IMR-90 (cell line): Measurements from ENCODE around the gene TSC22D4. TPM values are rescaled to one million over a fixed set of nuclear protein-coding genes. Genes with fewer than 3 reads are reported as not detected.

ENCODE experiments used
- ATAC-seq: fragments of 200-7000 bp; cut with Tn5 transposase; 2 replicates; pipeline ENCODE4 v1.9.1; 2020; ENCODE audit warnings: low read depth, mild to moderate bottlenecking, moderate library complexity
- BruUV-seq: library from RNA; stranded (reverse); fragments of 400-500 nt; replicated peaks from 2 replicates; lab custom pipeline; 2021; lab: Mats Ljungman, UMichigan
- CTCF ChIA-PET: fragments of 300-600 bp; formaldehyde crosslinking; extraction: SDS; loops from one replicate; lab custom pipeline; 2021; ENCODE audit warnings: antibody characterized with exemption; lab: Yijun Ruan, JAX
- POLR2A ChIA-PET: fragments of 300-600 bp; sonication (Branson Sonifier 250); formaldehyde crosslinking; loops from one replicate; lab custom pipeline; 2022; ENCODE audit warnings: antibody characterized with exemption; ENCODE audit not compliant: unreplicated experiment; lab: Charles Lee
- DNase-seq: peaks from one replicate; pipeline ENCODE4 v3.0.0; 2013
- H2AFZ ChIP-seq: replicated peaks from 2 replicates; pipeline ENCODE3; 2013; ENCODE audit warnings: low read length, mild to moderate bottlenecking; ENCODE audit not compliant: poor library complexity
- H2AK5ac ChIP-seq: 2 replicates; pipeline ENCODE4 v1.6.1; 2013; ENCODE audit warnings: low read depth, low read length, inconsistent platforms
- H2AK9ac ChIP-seq: replicated peaks from 2 replicates; pipeline ENCODE3; 2013; ENCODE audit warnings: mild to moderate bottlenecking, low read depth, low read length, moderate library complexity; ENCODE audit not compliant: poor library complexity
- H2BK120ac ChIP-seq: 2 replicates; pipeline ENCODE4 v1.6.1; 2013; ENCODE audit warnings: low read depth, low read length, inconsistent platforms
- H2BK15ac ChIP-seq: 3 replicates; pipeline ENCODE4 v1.6.1; 2013; ENCODE audit warnings: low read depth, low read length, inconsistent platforms
- H2BK20ac ChIP-seq: 2 replicates; pipeline ENCODE4 v1.6.1; 2013; ENCODE audit warnings: low read depth, mild to moderate bottlenecking, inconsistent platforms, low read length, moderate library complexity
- H2BK5ac ChIP-seq: 2 replicates; pipeline ENCODE4 v1.6.1; 2013; ENCODE audit warnings: mild to moderate bottlenecking, low read depth, low read length, inconsistent platforms; ENCODE audit not compliant: poor library complexity, severe bottlenecking
- H3K14ac ChIP-seq: replicated peaks from 2 replicates; pipeline ENCODE4 v1.6.1; 2013; ENCODE audit warnings: low read depth, low read length, inconsistent platforms
- H3K18ac ChIP-seq: 2 replicates; pipeline ENCODE4 v1.6.1; 2013; ENCODE audit warnings: low read depth, low read length, control low read depth
- H3K23ac ChIP-seq: 2 replicates; pipeline ENCODE4 v1.6.1; 2013; ENCODE audit warnings: low read depth, low read length, inconsistent platforms
- H3K27ac ChIP-seq: 2 replicates; pipeline ENCODE4 v1.5.1; 2013; ENCODE audit warnings: mild to moderate bottlenecking, control low read depth, low read length; ENCODE audit not compliant: insufficient read depth
- H3K27me3 ChIP-seq: 2 replicates; pipeline ENCODE4 v1.6.1; 2013; ENCODE audit warnings: low read length; ENCODE audit not compliant: control insufficient read depth, insufficient read depth
- H3K36me3 ChIP-seq: 2 replicates; pipeline ENCODE4 v1.6.1; 2013; ENCODE audit warnings: low read length, mixed read lengths; ENCODE audit not compliant: control insufficient read depth, insufficient read depth
- H3K4ac ChIP-seq: 2 replicates; pipeline ENCODE4 v1.6.1; 2013; ENCODE audit warnings: low read depth, low read length, inconsistent platforms
- H3K4me1 ChIP-seq: 2 replicates; pipeline ENCODE4 v1.6.1; 2013; ENCODE audit warnings: low read length, mixed read lengths; ENCODE audit not compliant: control insufficient read depth, insufficient read depth
- H3K4me2 ChIP-seq: 2 replicates; pipeline ENCODE4 v1.6.1; 2013; ENCODE audit warnings: low read depth, mild to moderate bottlenecking, control low read depth, low read length, moderate library complexity
- H3K4me3 ChIP-seq: 2 replicates; pipeline ENCODE4 v1.5.1; 2013; ENCODE audit warnings: low read depth, mild to moderate bottlenecking, control low read depth, low read length, moderate library complexity; ENCODE audit not compliant: insufficient read depth
- H3K56ac ChIP-seq: 2 replicates; pipeline ENCODE4 v1.6.1; 2013; ENCODE audit warnings: low read length, inconsistent platforms; ENCODE audit not compliant: insufficient read depth; ENCODE audit errors: extremely low read depth
- H3K79me1 ChIP-seq, 2 experiments: 2 replicates each; pipeline ENCODE4 v1.6.1; 2013; ENCODE audit warnings: low read length in 2 of 2, inconsistent platforms in 1 of 2, low read depth in 1 of 2
- H3K9ac ChIP-seq: 2 replicates; pipeline ENCODE4 v1.6.1; 2013; ENCODE audit warnings: low read depth, low read length, control low read depth
- H3K9me1 ChIP-seq: 2 replicates; pipeline ENCODE4 v1.6.1; 2013; ENCODE audit warnings: low read length, inconsistent platforms; ENCODE audit not compliant: insufficient read depth
- H3K9me3 ChIP-seq: 2 replicates; pipeline ENCODE4 v1.6.1; 2013; ENCODE audit warnings: low read length; ENCODE audit not compliant: control insufficient read depth, insufficient read depth
- H4K20me1 ChIP-seq: 2 replicates; pipeline ENCODE4 v1.6.1; 2013; ENCODE audit warnings: low read length, inconsistent platforms; ENCODE audit not compliant: insufficient read depth
- H4K5ac ChIP-seq: 2 replicates; pipeline ENCODE4 v1.6.1; 2013; ENCODE audit warnings: mild to moderate bottlenecking, low read depth, low read length, control low read depth
- H4K8ac ChIP-seq, 2 experiments: 2 replicates each; pipeline ENCODE4 v1.6.1; 2013; ENCODE audit warnings: low read depth in 2 of 2, low read length in 2 of 2, control low read depth in 1 of 2, inconsistent platforms in 1 of 2
- H4K91ac ChIP-seq: 2 replicates; pipeline ENCODE4 v1.6.1; 2013; ENCODE audit warnings: low read depth, low read length, inconsistent platforms; ENCODE audit not compliant: insufficient read depth
- BHLHE40 ChIP-seq: fragments of 150-350 bp; IDR thresholded peaks from 2 replicates; pipeline ENCODE4 v1.6.1; 2016; ENCODE audit warnings: mild to moderate bottlenecking, low read depth, low read length
- CHD1 ChIP-seq: IDR thresholded peaks from 2 replicates; pipeline ENCODE4 v1.6.1; 2012; ENCODE audit warnings: low read depth, low read length, improper control_type of control experiment
- ELK1 ChIP-seq: fragments of 150-350 bp; IDR thresholded peaks from 2 replicates; pipeline ENCODE4 v1.6.1; 2016; ENCODE audit warnings: low read depth, mild to moderate bottlenecking, low read length, moderate library complexity, borderline replicate concordance
- FOS ChIP-seq: fragments of 150-350 bp; IDR thresholded peaks from 2 replicates; pipeline ENCODE4 v1.6.1; 2016; ENCODE audit warnings: low read depth, low read length
- MAFK ChIP-seq: IDR thresholded peaks from 2 replicates; pipeline ENCODE4 v1.6.1; 2012; ENCODE audit warnings: low read depth, low read length, improper control_type of control experiment
- MAZ ChIP-seq: IDR thresholded peaks from 2 replicates; pipeline ENCODE4 v1.6.1; 2012; ENCODE audit warnings: low read depth, mild to moderate bottlenecking, low read length, improper control_type of control experiment, moderate library complexity, borderline replicate concordance
- MXI1 ChIP-seq: IDR thresholded peaks from 2 replicates; pipeline ENCODE4 v1.6.1; 2012; ENCODE audit warnings: low read depth, mild to moderate bottlenecking, low read length, moderate library complexity, borderline replicate concordance
- NFE2L2 ChIP-seq: fragments of 150-350 bp; IDR thresholded peaks from 2 replicates; pipeline ENCODE4 v1.6.1; 2016; ENCODE audit warnings: low read depth, mild to moderate bottlenecking, low read length
- POLR2A ChIP-seq: IDR thresholded peaks from 2 replicates; pipeline ENCODE4 v1.6.1; 2012; ENCODE audit warnings: mild to moderate bottlenecking, low read depth, low read length
- RCOR1 ChIP-seq: IDR thresholded peaks from 2 replicates; pipeline ENCODE4 v1.6.1; 2012; ENCODE audit warnings: mild to moderate bottlenecking, low read length, improper control_type of control experiment; ENCODE audit not compliant: insufficient replicate concordance
- RFX5 ChIP-seq: IDR thresholded peaks from 2 replicates; pipeline ENCODE4 v1.8.0; 2012; ENCODE audit warnings: low read depth, mild to moderate bottlenecking, low read length, moderate library complexity
- SMC3 ChIP-seq: fragments of 150-350 bp; IDR thresholded peaks from 2 replicates; pipeline ENCODE4 v1.6.1; 2016; ENCODE audit warnings: low read depth, mild to moderate bottlenecking, antibody characterized with exemption, low read length, moderate library complexity
- USF2 ChIP-seq: fragments of 150-350 bp; IDR thresholded peaks from 2 replicates; pipeline ENCODE4 v1.6.1; 2017; ENCODE audit warnings: mild to moderate bottlenecking, antibody characterized with exemption, low read length, low read depth
- WGBS, 2 experiments: methylation state at CpG; one replicate each; pipeline versions ENCODE4 v1.1.5 to v1.1.7; 2013; ENCODE audit warnings: missing lambda C conversion rate in 2 of 2; ENCODE audit not compliant: insufficient read length in 1 of 2; ENCODE audit errors: extremely low coverage in 2 of 2; 5-methylcytosine and 5-hydroxymethylcytosine counted together
- dilution Hi-C: fragments of 300-500 bp; cut with HindIII; formaldehyde crosslinking; loops from one replicate; pipeline ENCODE4 v1.14.3; 2018; ENCODE audit warnings: low sequenced_read_pairs; ENCODE audit not compliant: unreplicated experiment
- in situ Hi-C: fragments of 300-500 bp; cut with MboI; formaldehyde crosslinking; loops from 3 replicates; pipeline ENCODE4 v1.14.3; 2019; ENCODE audit warnings: low sequenced_read_pairs, inconsistent platforms, mixed read lengths
- intact Hi-C: fragments of 100-400 bp; cut with micrococcal nuclease; formaldehyde crosslinking; loops from 2 replicates; pipeline ENCODE4 v1.10.0; 2022
- polyA plus RNA-seq, 3 experiments: library from polyadenylated mRNA; depleted of rRNA; stranded (reverse); fragments of >200 nt; gene quantifications; 2 replicates each; pipeline ENCODE4 v1.2.3, GENCODE V29; 2012; ENCODE audit warnings: low replicate concordance in 1 of 3
- total RNA-seq: library from RNA; depleted of rRNA; stranded (reverse); fragments of >200 nt; gene quantifications from 2 replicates; pipeline ENCODE4 v1.2.3, GENCODE V29; 2012

Gene TSC22D4
- total and polyA plus RNA-seq, 2 of the 4 experiments (the other 2 are of a cell fraction): 9.3 to 29.9 TPM

- BruUV-seq: no TSS peak
- H4K5ac ChIP-seq: no peak overlapping the region
- no peak overlapping the region for H3K14ac ChIP-seq
- H3K9ac ChIP-seq: no peak overlapping the region
- 68% methylated on average over 3 of the region's 10 CpGs; no CpG with 5 or more reads in 1 of the 2 experiments for WGBS, 2 experiments
- H3K9me3 ChIP-seq: no peaks in the 10 kb centered on the region
- H3K23ac ChIP-seq: no peak overlapping the region
- H3K4me2 ChIP-seq: no peak overlapping the region
- TF ChIP-seq NFE2L2 (no peak), MAZ (no peak), FOS (no peak), MAFK (no peak), CHD1 (no peak), ELK1 (no peak), SMC3 (no peak), MXI1 (no peak), RCOR1 (no peak), BHLHE40 (no peak), RFX5 (no peak), USF2 (no peak), POLR2A (no peak)
- H2BK5ac ChIP-seq: no peak overlapping the region
- H4K8ac ChIP-seq: no peak overlapping the region
- no peak overlapping the region for H2BK20ac ChIP-seq
- H2AK9ac ChIP-seq: no peak overlapping the region
- no peak overlapping the region for H3K4ac ChIP-seq
- ChIA-PET POLR2A (no interaction called here), CTCF (no interaction called here)
- H4K20me1 ChIP-seq: 0 out of 2 replicates have a peak, but pooled peaks cover 3% of the 10 kb centered on the region
- in situ Hi-C loops (no loop called here), dilution Hi-C loops (no loop called here), intact Hi-C loops (no loop called here)
- H2AFZ ChIP-seq: no peak overlapping the region
- no peaks in the 10 kb centered on the region for H3K9me1 ChIP-seq
- ATAC-seq: no peak
- H2BK120ac ChIP-seq: no peak overlapping the region
- H4K91ac ChIP-seq: no peak overlapping the region
- peaks cover 12% of the 10 kb centered on the region; the same call in 1 of the 2 replicates for H3K27me3 ChIP-seq
- H3K4me1 ChIP-seq: no peaks in the 10 kb centered on the region; the same call in 1 of the 2 replicates
- H3K27ac ChIP-seq: no peak overlapping the region
- no peak overlapping the region for H2AK5ac ChIP-seq
- H2BK15ac ChIP-seq: no peak overlapping the region
- no peak overlapping the region for H3K4me3 ChIP-seq
- H3K79me1 ChIP-seq: no peaks in the 10 kb centered on the region
- no peak for DNase-seq
- H3K36me3 ChIP-seq: no peaks in the 10 kb centered on the region
- H3K18ac ChIP-seq: no peak overlapping the region
- no peak overlapping the region for H3K56ac ChIP-seq
These were observed 10.1 kb upstream of the TSC22D4 start for GRCh38 chr7:100489121-100489520.
